ENCODE data around the gene KRTAP12-4.
A peak's percentile ranks its signal among the peaks of the same experiment; 100 is the strongest.
"Not testable (repeated sequence)": the region's sequence is repeated elsewhere in the genome, so short reads cannot be mapped to it uniquely, and the experiment has no call there.

Gene KRTAP12-4

DNA sequence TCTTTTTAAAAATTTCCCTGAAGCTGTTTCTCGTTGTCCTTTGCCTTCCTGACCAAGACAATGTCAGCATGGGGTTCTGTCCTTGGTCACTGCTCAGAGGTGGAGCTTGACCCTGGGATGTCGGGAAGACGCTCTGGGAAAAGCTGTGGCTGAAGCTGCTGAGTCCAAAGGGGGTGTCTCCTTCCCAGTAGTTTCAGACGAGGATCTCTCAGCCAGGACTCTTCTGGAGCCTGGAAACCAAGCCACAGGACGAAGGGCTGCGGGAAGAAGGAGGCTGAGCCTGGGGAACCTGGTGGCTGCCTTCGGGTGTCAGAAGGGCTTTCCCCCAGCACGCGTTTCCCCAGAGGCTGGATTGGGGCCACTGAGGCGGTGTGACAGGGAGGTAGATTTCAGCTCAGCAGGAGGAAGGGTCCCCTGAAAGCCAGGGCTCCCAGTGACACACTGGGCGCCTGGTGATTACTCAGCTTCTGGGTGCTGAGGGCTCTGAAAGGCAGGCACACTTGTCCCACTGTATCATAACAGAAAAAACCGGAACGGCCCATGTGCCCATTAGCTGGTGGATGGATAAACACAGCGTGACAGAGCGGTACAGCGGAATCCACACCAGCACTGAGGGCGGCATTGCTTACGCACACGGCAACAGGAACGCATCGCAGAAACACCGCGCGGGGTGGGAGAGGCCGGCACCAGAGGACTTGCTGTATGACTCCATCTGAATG lies 32.5 kb upstream of the KRTAP12-4 start:
- DNase-seq, result no peak

GRCh38 chr21:44686000-44686781 lies 31.7 kb upstream of the KRTAP12-4 start:
- peak; percentile 19 to 35 (median 31) for DNase-seq

DNA sequence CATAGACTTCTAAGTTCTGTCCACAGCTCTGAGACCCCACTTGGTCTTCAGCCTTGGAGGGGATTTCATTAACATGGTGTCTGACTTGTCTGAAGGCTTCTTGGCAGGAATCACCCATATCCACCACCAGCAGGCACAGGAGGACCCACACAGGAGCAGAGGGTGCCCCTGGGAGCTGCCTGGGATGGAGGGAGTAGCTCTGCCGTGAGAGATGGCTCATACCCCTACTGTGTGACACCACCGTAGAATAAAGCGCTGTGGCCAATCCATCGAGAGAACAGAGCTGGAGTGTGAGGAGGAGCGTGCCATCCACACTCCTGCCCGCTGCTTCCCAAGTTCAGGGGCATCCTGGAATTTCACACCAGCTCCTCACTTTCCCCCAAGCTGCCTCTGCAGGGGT lies 30.6 kb upstream of the KRTAP12-4 start:
- not testable (repeated sequence) for DNase-seq

DNA sequence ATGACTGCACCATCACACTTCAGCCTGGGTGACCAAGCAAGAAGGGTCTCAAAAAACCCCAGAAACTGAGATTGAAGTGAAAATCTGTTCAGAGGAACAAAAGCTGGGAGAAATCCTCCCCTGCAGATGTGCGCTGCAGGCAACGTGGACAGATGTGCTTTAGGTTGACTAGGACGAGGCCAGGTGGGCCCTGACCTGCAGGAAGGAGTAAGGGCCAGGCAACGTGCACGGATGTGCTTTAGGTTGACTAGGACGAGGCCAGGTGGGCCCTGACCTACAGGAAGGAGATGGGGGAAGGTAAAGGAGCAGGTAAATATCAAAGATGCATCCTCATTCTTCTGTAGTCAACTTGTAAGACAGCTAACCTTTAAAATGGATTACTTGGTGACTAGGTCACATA lies 30.0 kb upstream of the KRTAP12-4 start:
- no peak for DNase-seq

DNA sequence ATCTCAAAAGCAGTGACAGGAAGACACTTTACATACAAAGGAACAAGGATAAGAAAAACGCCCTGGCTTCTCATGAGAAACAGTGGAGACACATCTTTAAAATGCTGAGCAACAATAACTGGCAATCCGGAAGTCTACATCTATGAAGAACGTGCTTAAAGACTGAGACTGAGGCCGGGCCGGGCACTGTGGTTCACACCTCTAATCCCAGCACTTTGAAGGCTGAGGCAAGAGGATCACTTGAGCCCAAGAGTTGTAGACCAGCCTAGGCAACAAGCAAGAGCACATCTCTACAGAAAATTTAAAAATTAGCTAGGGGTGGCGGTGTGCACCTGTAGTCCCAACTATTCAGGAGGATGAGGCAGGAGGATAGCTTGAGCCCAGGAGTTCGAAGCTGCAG lies 29.6 kb upstream of the KRTAP12-4 start:
- DNase-seq, result no peak

DNA sequence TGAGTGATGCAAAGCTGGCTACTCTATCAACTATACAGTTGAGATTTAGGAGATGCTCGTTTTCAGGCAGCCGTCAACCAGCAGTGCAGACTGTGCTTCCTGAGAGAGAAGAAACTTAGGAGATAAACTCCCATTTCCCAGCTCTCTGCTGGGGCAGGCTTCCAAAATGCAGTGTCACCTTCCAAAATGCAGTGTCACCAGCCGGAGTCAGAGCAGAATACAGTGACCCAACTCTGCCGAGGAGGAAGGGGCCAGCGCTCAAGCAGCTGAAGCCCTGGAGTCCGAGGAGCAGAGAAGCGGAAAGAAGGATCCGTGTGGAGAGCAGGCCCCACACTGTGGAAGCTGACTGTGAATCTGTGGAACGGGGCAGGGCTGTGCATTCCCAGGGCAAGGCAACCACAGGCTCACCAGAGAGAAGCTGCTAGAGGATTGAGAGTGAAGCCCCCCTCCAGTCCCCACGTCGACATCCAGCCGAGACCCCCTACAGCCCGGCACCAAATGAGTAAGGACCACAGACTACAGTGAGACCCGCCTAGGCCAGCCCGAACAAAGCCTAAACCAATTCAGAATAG lies 28.2 kb upstream of the KRTAP12-4 start:
- no peak for DNase-seq

GRCh38 chr21:44681861-44682579 lies 27.6 kb upstream of the KRTAP12-4 start, which contains the start of gene KRTAP12-1:
Gene KRTAP12-1, minus strand, starts transcription at chr21:44682163. Its CDS starts 40 bp downstream, at chr21:44682123.
- no peak for DNase-seq

- no peak for DNase-seq
Observed at GRCh38 chr21:44681152-44681551, 26.7 kb upstream of the KRTAP12-4 start.

DNA sequence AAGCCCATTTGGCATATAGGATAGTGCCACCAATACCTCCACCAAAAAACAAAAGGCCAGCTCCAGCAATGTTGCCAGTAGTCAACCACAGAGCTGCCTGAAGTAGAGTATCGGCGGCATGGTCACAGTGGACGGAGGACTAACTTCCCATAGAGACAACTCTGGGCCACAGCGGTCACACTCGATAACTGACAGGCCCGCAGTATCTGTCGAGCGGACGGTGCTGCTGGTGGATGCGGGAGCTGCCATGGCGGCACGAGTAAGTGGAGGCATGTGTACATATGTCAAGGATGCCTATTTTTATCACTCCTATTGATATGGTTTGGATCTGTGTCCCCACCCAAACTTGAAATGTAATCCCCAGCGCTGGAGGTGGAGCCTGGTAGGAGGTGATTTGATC lies 23.4 kb upstream of the KRTAP12-4 start:
- DNase-seq, result no peak

DNA sequence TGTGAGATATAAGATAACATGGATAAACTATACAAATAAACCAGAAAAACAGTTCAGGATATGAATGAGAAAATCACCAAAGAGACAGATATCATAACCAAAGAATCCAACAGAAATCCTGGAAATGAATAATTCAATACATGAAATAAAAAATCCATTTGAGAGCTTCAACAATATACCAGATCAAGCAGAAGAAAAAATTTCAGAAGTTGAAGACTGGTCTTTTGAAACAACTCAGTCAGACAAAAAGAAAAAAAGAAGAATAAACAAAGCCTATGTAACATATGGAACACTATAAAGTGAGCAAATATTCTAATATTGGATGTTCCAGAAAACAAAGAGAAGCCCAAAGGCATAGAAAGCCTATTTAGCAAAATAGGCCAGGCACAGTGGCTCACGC lies 17.5 kb upstream of the KRTAP12-4 start:
- DNase-seq, result no peak

DNA sequence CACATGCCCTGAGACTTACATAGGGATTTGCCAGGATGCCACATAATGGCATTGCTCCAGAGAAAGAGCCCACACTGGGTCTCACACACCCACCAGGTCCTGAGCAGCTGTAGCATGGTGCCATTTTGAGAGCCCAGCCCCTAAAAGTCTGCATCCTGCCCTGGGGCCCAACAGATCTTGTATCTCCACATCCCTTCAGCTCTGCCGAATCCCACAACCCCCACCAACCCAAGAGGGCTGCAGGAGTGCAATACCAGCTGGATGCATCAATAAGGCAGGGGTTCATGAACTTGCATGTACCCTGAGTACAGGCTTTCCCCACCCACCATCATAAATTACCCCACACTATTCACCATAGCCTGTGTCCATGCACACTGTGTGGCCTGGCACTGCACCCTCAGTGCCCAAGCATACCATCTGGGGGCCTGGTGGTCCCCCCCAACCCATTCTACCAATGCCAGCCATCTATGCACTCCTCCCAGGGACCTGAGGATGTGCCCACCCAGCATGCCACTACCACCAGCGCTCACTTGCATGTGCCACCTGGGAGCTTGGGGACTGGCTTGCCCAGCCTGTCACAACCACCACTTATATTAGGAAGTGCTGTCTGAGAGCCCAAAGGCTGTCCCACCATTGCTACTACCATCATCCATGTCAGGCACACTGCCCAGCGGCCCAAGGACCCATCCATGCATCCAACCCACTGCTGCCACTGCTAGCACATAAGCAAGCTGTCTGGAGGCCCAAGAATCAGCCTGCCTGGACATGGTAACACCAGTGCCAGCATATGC lies 16.4 kb upstream of the KRTAP12-4 start:
- no peak for DNase-seq

DNA sequence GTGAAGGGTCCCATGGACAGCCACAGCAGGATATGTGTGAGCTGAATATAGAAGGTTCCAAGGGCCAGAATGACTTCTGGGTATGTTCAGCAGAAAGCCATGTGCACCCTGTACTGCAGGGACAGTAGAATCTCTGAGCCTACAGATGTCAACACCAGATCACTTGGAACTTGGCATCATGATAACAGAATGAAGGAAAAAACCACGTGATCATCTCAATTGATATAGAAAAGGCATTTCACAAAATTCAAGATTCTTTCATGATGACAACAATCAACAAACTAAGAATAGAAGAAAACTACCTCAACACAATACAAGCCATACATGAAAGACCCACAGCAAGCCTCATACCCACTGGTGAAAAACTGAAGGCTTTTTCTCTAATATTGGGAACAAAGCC lies 13.2 kb upstream of the KRTAP12-4 start:
- DNase-seq, result no peak

DNA sequence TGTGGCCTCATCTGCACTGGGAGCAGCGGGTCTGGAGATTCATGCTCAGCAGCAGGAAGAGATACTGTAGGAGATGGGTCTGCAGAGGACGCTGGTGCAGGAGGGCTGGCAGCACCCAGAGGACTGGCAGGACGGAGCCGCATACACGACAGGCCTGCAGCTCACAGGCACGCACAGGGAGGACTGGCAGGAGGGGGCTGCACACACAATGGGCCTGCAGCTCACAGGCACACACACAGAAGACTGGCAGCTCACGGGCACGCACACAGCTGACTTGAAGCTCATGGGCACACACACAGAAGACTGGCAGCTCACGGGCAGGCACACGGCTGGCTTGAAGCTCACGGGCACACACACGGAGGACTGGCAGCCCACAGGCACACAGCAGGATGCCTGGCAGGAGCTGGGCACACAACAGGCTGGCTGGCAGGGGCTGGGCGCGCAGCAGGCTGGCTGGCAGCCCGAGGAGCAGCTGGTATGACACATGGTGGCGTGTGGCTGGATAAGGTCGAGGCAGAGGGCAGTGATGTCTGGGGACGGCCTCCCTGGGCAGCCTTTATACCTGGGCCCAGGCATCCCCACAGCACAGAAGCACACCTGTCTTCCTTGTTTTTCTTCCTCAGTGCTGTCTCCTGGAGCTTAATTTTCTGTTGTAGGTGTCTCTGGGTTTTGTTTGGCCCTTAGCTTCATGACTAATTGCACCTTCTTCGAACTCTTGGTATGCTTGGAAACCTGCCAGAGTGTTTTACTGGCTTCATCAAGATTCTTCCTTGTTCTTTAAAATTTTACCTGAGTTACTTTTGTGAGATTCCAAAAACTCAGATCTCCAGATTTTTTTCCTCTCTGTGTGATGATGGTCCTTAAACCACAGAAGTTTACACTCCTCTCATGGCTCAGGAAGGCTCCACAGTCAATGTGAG lies 12.2 kb upstream of the KRTAP12-4 start, which contains the start of gene KRTAP12-2:
Gene KRTAP12-2 (minus strand): TSS at position 527 of the 920 bp plus-strand sequence. CDS start 41 bp downstream, at position 486.
- no peak for DNase-seq

DNA sequence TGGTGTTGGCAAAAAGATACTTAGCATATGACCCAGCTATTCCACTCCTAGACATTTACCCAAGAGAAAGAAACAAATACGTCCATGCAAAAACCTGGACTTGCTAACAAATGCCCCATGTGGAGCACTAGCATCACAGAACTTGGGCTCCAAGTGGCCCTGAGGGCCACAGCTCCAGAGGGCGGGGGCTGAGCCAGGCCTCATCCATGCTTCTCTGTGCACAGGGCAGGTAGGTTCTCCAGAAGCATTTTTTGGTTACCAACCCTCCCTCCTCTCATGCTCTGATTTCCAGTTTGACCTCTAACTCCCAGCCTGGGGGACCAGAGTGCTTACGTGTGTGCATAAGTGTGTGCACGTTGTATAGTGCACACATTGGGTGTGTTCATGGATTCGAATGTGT lies 10.2 kb upstream of the KRTAP12-4 start:
- no peak for DNase-seq

DNA sequence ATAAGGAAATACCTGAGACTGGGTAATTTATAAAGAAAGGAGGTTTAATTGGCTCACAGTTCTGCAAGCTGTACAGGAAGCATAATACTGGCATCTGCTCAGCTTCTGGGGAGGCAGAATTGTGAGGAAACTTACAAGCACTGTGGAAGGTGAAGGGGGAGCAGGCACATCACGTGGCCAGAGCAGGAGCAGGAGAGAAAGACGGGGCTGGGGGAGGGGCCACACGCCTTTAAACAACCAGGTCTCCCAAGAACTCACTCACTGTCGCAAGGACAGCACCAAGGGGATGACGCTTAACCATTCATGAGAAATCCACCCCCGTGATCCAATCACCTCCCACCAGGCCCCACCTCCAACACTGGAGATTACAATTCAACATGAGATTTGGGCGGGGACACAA lies 7.1 kb upstream of the KRTAP12-4 start:
- not testable (repeated sequence) for DNase-seq

DNA sequence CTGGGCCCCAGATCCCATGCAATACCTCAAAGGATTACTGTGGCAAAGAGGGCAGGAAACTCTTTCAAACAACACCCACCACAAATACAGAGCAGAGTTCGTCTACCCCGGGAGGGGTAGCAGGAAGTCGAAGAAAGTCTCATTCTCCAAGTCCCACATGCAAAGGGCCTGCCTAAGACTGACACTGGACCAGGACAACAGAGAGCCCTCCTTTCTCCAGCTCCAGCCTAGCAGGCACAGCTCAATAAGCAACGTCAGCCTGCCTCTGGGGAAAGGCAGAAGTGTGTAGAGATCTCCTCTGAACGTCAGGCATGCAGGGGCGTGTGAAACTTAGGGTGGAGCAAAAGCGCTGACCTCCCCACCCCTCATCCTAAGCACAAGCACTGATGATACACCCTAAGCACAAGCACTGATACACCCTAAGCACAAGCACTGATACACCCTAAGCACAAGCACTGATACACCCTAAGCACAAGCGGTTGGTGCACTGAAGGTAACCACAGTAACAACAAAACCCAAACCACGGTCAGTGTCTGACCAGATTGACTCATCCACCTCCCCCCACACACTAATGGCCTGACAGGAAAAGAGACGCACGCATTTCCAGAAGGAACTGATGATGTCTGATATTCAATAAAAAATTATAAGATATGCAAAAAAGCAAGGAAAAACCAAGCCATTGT lies 4.6 kb upstream of the KRTAP12-4 start:
- no peak for DNase-seq

DNA sequence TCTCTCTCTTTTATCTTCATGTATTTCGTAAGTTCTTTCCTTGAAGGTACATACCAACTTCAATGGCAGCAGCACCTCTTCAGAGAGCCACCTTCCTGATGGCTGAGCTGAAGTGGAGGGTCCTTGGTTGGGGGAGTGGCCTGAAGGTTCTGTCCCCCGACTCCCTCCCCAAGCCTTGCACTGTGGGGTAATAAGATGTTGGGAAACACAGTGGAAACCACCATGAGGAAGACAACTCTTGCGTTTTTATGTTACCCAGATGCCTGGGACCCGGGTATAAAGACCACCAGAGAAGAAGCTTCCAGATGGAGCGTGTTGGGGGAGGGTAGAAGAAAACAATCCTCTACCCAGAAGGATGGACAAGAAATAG lies 4.1 kb upstream of the KRTAP12-4 start:
- DNase-seq, result no peak

- DNase-seq, result no peak
Observed at GRCh38 chr21:44657635-44658540, 3.4 kb upstream of the KRTAP12-4 start, which contains the start of gene KRTAP12-3. Gene KRTAP12-3, plus strand, starts transcription at chr21:44657932. Its CDS starts 48 bp downstream, at chr21:44657980.

GRCh38 chr21:44656868-44657267 lies 2.4 kb upstream of the KRTAP12-4 start:
- no peak for DNase-seq
